IPS-11a (cell line): Measurements from ENCODE around the gene JAKMIP1.
"Not testable (repeated sequence)": the region's sequence is repeated elsewhere in the genome, so short reads cannot be mapped to it uniquely, and the experiment has no call there.

Experiments
- H3K4me3 ChIP-seq: one replicate; pipeline ENCODE4 v1.5.1; 2013; ENCODE audit warnings: low read depth, low read length, control low read depth

JAKMIP1 gene

DNA sequence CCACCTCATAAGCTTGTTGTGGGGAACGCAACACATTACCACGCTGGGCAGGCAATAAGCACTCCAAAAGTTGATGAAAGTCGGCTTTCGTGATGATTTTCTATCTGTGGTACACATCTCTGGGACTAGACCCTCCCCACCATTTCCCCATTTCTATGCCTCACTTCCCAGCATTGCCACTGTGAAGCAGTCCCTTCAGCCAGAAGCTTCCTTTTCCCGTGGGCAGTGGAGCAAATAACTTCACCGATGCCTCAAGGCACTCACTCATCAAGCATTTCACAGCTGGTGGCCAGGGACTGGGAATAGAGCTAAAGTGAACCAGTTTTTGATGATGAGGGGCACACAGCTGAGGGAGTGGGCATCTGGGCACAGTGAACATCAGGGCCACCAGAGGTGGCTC, 201.0 kb downstream of the JAKMIP1 start:
- H3K4me3 ChIP-seq: no peak overlapping the region

DNA sequence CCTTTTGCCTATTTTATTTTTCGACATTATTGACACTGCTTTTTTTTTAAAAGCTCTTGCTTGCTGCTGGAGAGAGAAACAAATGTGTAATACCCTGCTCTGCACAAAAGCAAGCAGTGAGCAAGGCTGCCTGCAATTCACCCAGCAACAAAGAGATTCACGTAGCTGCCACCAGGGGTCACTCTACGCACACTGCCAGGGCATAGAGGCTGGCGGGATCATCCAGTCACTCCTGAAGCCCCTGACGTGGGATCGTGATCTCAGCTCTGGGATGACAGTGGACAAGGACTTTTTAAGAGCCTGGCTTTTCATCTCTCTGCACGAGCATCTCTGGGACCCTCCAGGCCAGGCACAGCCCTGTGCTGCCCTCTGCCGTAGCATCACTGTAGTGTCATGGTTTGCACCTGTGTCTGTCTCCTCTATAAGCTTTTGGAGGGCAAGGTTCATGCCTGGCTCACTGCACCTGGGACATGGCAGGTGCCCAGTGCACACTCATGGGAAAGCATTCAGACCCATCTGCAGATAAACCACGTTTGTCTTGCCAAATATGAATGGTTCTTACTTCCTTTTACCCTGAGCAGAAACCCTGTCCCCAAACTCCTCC, 201.9 kb downstream of the JAKMIP1 start:
- no peak overlapping the region for H3K4me3 ChIP-seq

DNA sequence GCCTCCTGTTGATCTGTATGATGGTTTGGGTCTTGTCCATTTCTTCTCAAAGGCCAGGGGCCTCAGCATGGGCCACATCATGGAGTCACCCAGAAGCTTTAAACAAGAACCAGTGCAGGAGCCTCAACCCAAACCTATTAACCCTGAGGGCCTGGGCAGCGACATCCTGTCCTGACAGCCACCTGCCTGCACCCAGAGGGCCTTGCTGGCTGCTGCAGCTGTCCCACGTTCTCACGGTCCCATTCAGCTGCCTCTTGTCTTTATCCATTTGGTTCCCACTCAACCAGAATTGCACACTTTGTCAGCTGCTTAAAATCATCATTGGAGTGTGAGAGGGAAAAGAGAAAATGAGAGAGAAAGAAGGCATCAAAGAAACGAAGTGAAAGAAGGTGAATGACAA, 203.7 kb downstream of the JAKMIP1 start:
- H3K4me3 ChIP-seq: no peak overlapping the region

DNA sequence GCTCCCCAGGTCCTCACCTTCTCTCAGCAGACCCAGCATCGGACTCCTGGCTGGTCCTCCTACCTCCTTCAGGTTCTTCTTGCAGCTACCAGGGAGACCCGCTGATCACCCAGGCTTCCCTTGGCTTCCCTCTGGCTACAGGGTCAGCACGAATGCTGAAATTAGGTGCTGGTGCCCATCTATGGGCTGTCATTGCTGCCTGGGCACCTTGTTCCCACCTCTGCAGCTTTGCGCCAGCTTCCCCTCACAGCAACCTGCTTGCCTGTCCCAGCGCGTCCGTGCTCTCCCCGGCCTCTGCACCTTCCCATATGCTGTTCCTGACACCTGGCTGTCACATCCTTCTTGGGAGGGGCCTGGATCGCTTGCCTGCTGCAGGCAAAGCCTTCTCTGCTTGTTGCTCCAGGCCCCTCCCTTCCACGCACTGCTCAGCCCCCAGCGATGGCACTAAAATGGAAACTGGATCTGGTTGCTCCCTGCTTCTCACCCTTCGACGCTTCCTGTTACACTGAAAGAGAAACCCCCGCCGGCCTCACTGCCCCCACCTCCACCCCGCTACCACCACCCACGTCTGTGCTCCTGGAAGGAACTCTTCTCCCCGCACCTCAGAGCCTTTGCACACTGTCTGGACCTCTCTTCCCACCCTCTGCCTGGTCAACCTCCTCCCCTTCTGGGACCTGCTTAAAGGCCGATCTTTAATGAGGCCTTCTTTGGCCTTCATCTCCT, 204.3 kb downstream of the JAKMIP1 start:
- H3K4me3 ChIP-seq: no peak overlapping the region

DNA sequence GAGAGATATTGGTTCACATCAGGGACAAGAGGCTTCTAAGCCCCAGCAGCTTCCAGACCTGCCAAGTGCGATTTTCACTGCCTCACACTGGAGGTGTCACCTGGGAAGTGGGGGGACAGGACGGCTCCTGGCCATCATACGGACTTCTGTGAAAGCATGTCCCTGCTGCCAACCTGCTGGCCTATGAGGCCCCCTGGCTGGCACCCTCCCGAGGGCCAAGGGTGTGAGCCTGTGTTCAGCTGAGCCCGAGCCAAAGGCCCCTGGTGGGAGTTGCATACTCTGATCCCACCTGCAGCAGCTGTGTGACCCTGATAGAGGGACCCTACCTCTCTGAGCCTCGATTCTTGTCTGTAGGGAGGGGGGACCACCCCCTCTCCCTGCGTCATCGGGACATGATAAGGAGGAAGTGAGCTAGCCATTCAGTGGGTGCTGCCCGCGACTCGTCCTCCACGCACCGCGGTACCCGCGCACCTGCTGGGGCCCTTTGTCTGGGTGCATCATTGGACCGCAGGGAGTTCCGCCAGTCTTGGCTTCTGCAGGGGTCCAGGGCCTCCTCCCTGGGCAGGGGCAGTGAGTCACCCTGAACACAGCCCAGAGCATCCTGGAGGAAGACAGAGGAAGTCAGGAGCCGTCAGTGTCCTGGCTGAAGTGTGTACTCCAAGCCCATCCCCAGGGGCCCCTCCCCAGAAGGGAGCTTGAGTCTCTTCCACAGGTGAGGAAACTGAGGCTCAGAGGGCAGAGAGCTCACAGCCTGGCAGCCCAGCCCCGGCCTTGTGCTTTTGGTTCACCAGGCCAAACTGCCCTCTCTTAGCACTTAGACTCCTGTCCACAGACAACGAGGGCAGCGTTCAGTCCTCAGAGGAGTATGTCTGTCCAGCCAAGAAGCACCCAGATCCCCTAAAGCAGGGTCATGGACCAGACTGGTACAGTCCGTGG, 206.2 kb downstream of the JAKMIP1 start:
- H3K4me3 ChIP-seq: no peak overlapping the region

DNA sequence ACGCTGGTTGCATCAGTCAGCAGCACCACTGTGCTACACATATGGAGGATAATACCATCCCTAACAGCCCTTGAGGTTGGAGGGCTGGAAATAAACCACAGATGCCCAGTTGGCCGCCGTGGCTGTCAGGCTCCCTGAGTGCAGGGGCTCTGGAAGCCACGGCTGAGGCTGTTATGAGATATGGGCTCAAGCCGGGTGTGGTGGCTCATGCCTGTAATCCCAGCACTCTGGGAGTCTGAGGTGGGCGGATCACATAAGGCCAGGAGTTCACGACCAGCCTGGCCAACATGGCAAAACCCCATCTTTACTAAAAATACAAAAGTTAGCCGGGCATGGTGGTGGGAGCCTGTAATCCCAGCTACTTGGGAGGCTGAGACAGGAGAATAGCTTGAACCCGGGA, 207.0 kb downstream of the JAKMIP1 start:
- H3K4me3 ChIP-seq: not testable (repeated sequence)

DNA sequence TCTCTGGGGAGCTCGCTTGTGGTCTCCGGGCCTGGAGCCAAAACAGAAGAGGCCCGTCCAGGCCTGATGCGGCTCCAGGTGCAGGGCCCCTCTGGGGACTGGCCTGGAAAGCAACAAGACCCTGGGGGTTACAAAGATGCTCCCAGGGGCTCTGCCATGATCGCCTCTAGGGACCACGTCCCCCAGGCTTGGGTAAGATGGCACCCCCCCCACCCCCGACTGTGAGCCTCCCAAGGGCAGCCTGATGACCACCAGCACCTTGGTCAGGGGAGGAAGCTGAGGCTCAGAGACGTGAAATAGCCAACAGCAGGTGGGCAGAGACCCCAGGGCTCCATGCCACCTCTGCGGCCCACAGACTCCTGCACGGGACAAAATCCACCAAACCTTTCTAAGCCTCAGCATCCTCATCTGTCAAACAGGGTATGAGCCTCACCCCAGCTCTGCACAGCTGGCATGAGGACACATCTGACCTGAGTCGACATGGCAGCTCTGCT, 207.5 kb downstream of the JAKMIP1 start:
- no peak overlapping the region for H3K4me3 ChIP-seq

DNA sequence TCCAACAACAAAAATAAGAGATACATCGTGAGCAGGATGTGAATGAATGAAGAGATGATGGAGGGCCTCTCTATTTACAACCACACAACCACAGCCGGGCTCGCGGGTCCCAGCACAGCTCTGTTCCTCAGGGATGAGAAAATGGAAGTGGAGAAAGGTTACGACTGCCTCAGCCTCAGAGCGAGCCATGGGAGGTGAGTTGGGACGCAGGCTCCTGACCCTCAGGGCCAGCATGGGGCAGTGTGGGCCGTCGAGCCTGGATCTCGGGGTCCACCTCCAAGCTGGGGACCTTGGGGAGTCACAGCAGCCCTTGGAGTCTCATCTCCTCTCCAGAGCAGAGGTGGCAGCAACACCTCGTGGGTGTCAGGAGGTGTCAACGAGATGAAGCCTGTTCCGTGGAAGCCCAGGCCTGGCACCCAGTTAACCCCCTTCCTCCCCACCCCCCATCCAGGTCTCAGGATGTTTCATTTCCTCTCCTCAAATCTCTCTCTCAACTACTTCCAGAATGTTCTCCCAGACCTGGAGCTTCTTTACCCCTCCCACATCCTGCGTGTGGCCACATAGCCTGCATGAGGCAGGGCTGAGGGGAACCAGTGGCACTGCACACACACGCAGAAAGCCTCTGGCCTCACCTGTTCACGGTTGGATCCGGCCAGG, 208.1 kb downstream of the JAKMIP1 start:
- no peak overlapping the region for H3K4me3 ChIP-seq

DNA sequence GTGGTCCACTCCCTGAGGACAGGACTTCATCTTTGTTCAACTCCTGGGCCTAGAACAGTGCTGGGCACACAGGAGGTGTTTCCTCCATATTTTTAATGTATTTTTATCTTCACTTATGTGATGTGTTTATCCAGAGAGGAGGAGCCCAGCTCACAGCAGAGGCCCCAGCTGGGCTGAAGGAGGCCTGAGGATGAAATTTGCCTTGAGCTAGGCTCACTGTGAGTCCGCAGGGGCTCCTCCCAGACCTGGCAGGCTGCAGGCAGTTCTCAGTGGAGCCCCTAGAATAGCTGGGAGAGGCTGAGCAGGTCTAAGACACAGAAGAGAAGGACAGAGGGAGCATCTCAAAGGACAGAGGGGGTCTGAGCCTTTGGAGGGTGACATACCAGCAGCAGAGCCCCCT, 208.9 kb downstream of the JAKMIP1 start:
- H3K4me3 ChIP-seq: no peak overlapping the region

DNA sequence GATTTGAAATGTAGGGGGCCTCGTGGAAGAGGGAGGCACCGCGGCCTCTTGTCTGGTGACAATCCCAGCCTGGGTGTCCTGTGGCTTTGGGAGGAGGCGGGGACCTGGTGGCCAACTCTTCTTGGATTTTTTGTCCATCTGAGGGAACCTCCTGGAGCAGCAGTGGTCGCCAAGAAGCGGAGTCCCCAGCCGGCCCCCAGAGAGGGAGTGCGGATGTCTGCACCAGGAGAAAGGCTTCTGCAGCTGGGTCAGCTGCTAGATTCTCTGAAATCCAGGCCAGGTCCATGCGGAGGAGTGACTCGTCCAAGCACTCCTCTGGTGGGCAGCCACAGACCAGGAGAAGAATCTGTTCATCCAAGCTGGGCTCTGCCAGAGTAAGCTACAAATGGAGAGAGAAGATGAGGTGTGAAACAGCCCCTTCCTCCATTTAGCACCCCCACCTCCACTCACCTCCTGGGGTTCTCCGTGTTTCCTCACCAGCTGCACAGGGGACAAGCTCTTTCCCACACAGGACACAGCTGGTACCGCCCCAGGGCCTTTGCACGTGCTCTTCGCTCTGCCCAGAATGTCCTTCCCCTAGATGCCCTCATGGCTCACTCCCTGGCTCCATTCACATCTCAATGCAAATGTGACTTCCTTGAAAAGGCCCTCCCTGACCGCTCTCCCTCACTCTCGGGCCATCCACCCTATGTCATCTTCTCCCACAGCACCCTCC, 209.7 kb downstream of the JAKMIP1 start:
- no peak overlapping the region for H3K4me3 ChIP-seq

DNA sequence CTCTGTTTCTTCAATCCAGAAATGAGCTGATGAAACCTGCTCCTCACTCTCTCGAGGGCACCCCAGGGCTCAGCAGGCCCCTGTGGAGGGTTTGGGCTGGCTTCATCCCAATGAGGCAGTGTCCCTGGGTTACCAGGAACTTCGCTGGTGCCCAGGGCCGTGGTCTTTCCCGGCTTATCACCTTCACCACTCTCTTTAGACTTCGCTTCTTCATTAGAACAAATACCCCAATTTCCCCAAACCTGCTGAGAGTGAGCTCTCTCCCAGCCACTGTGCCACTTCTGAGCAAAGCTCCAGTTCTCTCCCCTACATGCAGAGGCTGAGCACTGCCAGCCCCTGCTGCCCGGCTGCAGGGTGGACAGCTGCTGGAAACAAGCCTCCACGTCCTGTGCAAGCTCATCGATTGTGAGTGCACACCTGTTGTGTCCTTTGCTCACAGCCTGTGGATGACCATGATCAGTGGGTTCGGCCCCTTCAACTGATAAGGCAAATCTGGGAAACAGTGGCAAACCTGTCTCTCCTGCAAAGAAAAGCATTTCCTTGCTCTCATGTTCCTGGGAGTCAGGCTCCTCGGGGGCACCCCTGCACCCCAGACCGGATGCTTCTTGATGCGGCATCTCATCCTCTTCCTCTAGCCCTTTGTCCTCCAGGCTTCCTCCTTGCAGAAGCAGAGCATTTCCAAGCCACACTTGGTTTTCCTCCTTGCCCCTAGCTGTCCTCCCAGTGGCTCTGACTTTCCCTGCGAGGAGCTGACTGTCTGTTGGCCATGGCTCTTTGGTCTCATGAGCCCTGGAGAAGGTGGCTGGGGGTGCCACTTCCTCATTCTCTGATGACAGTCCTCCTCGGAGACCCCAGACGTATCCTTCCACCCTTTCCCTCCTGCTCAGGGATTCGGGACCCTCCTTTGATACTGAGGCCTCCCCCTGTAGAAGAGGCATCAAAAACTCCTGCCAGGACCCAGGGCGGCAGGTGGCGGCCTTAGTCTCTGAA, 210.8 kb downstream of the JAKMIP1 start:
- no peak overlapping the region for H3K4me3 ChIP-seq

DNA sequence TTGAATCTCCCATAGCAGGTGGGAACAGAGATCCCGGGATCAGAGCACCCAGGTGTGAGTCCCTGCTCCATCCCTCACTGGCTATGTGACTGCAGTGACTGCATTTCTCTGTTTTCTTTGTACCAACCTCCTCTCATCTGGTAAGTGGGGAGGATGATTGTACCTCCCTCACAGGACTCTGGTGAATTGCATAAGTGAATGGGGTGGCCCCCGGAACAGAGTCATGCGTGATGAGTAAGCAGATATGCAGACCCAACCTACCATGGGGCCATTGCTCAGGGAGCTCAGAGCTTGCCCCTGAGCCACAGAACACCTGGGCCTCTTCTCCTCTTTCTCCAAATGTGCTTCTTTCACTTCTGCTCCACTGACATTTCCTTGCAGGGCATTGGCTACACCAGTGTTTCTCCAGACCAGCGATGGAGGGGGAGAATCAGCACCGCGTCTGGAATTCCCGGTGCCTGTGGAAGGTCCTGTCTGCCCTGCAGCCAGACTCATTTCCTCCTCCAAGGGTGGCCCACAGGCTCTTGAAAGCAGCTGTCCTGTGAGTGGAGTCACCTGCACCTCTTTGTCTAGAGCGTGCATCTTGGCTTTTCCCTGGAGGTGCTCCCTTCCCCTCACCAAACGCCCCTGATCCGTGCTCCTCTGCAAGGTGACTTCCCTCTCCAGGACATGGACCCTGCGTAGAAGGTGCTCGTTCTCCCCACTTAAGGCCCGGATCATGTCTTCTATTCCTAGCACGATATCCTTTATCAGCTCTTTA, 212.1 kb downstream of the JAKMIP1 start:
- H3K4me3 ChIP-seq: no peak overlapping the region

DNA sequence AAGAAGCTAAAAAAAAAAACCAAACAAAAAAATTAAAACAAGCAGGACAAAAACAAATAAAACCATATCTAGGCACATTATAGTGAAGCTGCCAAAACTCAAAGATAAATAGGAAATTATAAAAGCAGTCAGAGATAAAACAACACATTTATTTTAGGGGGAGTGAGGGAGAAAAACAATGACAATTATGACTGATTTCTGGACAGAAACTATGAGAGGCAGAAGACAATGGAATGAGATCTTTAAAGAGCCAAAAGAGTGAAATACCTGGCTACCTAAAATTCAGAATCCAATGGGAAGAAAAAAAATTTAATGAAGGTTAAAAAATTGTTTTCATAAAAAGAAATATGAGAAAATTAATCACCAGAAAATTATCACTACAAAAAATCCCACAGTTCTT, 215.5 kb downstream of the JAKMIP1 start:
- no peak overlapping the region for H3K4me3 ChIP-seq

DNA sequence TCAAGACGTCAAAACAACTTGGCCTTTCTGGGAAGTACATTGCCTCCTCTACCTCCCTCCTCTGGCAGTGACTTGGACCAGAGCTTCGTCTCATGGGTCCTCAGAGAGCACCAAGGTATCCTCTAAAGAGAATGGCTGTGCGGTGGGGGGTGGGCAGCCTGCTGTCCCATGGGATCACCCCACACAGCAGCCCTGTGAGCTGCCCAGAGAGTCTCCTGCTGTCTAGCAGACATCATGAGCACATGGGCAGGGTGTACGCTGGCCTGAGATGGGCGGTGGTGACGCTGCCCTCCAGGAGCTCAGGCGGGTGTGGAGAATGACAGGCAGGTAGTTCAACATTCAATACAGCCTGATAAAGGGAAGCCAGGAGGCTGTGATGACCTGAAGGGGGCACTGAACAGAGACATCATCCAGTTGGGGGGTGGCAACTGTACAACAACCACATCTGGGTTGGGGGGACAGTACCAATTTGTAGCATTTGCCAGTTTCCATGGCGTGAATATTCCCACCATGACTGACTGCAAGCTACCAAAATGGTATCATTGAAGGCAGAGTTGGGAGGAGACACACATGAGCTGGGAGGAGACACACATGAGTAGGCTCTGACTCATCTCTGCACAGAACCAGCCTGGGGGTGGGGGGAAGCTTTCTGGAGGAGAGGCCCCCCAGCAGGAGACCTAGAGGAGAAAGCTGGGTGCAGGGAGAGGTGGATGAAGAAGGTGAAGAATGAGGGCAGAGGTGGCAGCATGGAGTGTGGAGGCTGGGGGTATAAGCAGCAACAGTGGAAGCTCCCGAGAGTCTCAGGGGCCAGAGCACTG, 218.0 kb downstream of the JAKMIP1 start:
- H3K4me3 ChIP-seq: no peak overlapping the region

DNA sequence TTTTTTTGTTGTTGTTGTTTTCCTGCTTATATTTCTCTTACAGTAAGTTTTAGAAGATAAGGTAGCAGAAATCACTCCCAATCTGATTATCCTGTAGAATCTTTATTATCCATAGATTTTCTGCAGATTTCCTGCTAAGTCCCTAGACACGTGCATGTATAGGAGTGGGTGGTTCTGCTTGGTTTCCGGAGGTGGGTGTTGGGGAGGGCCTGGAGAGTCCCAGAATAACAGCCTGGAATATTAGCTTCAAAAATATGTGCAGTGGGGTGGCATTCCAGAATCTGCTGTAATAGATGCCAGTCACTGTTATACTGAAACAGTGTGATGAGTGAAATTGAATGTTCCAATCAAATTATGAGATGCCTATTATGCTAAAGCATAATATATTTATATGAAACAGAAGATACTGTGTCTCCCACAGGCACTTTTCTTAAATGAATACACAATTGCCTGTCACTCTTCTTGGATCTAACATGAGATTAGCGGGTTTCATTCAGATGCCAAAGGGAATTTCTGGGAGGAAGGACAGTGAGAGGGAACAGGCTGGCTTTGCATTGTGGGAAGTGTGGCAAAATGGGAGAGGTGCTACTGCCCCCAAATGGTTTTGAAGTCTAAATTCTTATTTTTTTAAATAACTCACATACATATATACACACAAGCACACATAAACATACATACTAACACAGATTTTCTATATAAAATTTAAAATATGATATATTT, 219.8 kb downstream of the JAKMIP1 start:
- H3K4me3 ChIP-seq: no peak overlapping the region

DNA sequence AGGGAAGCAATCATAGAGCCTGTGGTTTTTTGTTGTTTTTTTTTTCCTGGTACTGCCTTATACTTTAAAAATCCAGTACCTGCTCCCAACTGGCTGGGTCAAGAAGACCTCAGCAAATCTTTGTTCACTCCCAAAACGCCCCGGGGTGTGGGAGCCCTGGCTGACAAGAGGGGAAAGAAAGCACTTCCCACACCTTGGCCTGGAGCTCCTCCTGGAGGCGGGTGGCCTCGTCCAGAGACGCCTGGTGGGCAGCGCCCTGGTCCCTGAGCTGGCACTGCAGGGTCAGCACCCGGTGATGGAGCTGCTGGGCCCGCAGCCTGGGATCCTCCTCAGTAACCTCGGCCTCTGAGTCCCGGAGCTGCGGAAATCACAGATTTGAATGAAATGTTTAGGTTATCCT, 220.4 kb downstream of the JAKMIP1 start:
- no peak overlapping the region for H3K4me3 ChIP-seq

DNA sequence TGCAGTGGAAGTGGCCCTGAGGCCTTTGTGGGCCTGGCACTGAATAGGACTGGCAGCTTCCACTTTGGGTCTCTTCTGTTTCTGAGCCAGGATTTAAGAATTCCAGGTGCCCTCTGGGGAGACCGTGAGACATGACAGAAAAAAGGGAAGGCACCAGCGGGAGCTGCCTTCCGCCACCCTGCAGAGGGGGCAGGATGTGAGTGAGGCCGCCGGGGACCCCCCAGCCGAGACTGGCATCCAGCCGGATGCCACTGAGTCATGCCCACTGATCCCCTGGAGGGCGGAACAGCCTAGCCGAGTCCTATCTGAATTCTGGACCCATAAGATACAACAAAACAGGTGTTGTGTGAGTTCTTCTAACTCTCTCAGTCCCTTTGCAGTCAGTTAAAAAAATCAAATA, 223.4 kb downstream of the JAKMIP1 start:
- H3K4me3 ChIP-seq: no peak overlapping the region
